GM19328 (cell line): ENCODE data around the gene RAB5IF.
A peak's percentile ranks its signal among the peaks of the same experiment; 100 is the strongest.
"Not testable (repeated sequence)": the region's sequence is repeated elsewhere in the genome, so short reads cannot be mapped to it uniquely, and the experiment has no call there.

ENCODE experiments used
- ATAC-seq: cut with Tn5 transposase; IDR thresholded peaks from one replicate; pipeline ENCODE4 v1.9.1; 2021; ENCODE audit warnings: mild to moderate bottlenecking, moderate library complexity; ENCODE audit not compliant: unreplicated experiment

Gene RAB5IF

GRCh38 chr20:36605399-36606157 is at the start of gene RAB5IF:
TSS of gene RAB5IF (plus strand) at chr20:36605779. CDS start at chr20:36605952, 173 bp downstream.
- ATAC-seq = peak; percentile 80

GRCh38 chr20:36562724-36563123 is 42.9 kb upstream of the RAB5IF start:
- ATAC-seq = no peak

- ATAC-seq = no peak
Measured at GRCh38 chr20:36563374-36563773, 42.2 kb upstream of the RAB5IF start.

- not testable (repeated sequence) for ATAC-seq
Measured at GRCh38 chr20:36564078-36564725, 41.4 kb upstream of the RAB5IF start.

GRCh38 chr20:36564726-36565121 is 40.9 kb upstream of the RAB5IF start:
- not testable (repeated sequence) for ATAC-seq

- no peak for ATAC-seq
Measured at GRCh38 chr20:36565520-36565919, 40.1 kb upstream of the RAB5IF start.

- no peak for ATAC-seq
Measured at GRCh38 chr20:36569847-36570429, 35.6 kb upstream of the RAB5IF start.

GRCh38 chr20:36571564-36572504 is 33.7 kb upstream of the RAB5IF start:
- no peak for ATAC-seq

- ATAC-seq = peak; percentile 2
Measured at GRCh38 chr20:36572701-36573102, 32.9 kb upstream of the RAB5IF start.

- ATAC-seq = peak; percentile 61
Measured at GRCh38 chr20:36573103-36573797, 32.3 kb upstream of the RAB5IF start, which contains the start of gene TGIF2. TSS of gene TGIF2 (plus strand) at chr20:36573597. CDS start at chr20:36578775, 5,178 bp downstream.

GRCh38 chr20:36573798-36574365 is 31.7 kb upstream of the RAB5IF start:
- no peak for ATAC-seq

- no peak for ATAC-seq
Measured at GRCh38 chr20:36574366-36575135, 31.0 kb upstream of the RAB5IF start.

- ATAC-seq = no peak
Measured at GRCh38 chr20:36576081-36576445, 29.5 kb upstream of the RAB5IF start.

GRCh38 chr20:36578356-36579041 is 27.1 kb upstream of the RAB5IF start:
- ATAC-seq = no peak

- ATAC-seq = no peak
Measured at GRCh38 chr20:36579996-36580545, 25.5 kb upstream of the RAB5IF start.

- ATAC-seq = no peak
Measured at GRCh38 chr20:36582322-36582721, 23.3 kb upstream of the RAB5IF start.

- ATAC-seq = no peak
Measured at GRCh38 chr20:36582821-36583220, 22.8 kb upstream of the RAB5IF start.

GRCh38 chr20:36584018-36584481 is 21.5 kb upstream of the RAB5IF start:
- ATAC-seq = no peak
